SU-DHL-6 (cell line): ENCODE data around the gene CD70.
"Not testable (repeated sequence)": the region's sequence is repeated elsewhere in the genome, so short reads cannot be mapped to it uniquely, and the experiment has no call there.

Source experiments
- H2AFZ ChIP-seq: fragments of 200-600 bp; sonication (generic); 2 replicates; pipeline ENCODE4 v1.6.1; 2014; ENCODE audit warnings: low read depth, mild to moderate bottlenecking, moderate library complexity, mixed read lengths, antibody characterized with exemption, low read length; ENCODE audit not compliant: severe bottlenecking
- H3F3A ChIP-seq: fragments of 200-600 bp; shearing (Covaris generic); 2 replicates; pipeline ENCODE4 v1.6.0; 2016; ENCODE audit warnings: antibody characterized with exemption, mild to moderate bottlenecking; ENCODE audit not compliant: insufficient read depth
- H3K27ac ChIP-seq: fragments of 200-600 bp; sonication (generic); 2 replicates; pipeline ENCODE4 v1.5.1; 2016; ENCODE audit warnings: low read depth, mild to moderate bottlenecking, low read length, moderate library complexity, mixed read lengths
- H3K27me3 ChIP-seq: fragments of 200-600 bp; sonication (generic), shearing (Covaris generic); 2 replicates; pipeline ENCODE4 v1.6.0; 2014; ENCODE audit warnings: mild to moderate bottlenecking, low read length
- H3K36me3 ChIP-seq: fragments of 200-600 bp; sonication (generic); 2 replicates; pipeline ENCODE4 v1.6.1; 2014; ENCODE audit warnings: mild to moderate bottlenecking, low read length, mixed read lengths
- H3K4me2 ChIP-seq: fragments of 300-600, 200-600 bp; shearing (Covaris generic), sonication (generic); 2 replicates; pipeline ENCODE4 v1.6.0; 2014; ENCODE audit warnings: low read length, low read depth, mild to moderate bottlenecking; ENCODE audit not compliant: poor library complexity, severe bottlenecking
- H3K4me3 ChIP-seq: fragments of 200-600 bp; sonication (generic); 2 replicates; pipeline ENCODE4 v1.5.1; 2014; ENCODE audit warnings: antibody characterized with exemption, low read length, mild to moderate bottlenecking, mixed read lengths; ENCODE audit not compliant: insufficient read depth, poor library complexity, severe bottlenecking
- H3K79me2 ChIP-seq: fragments of 200-600 bp; sonication (generic); 2 replicates; pipeline ENCODE4 v1.6.1; 2014; ENCODE audit warnings: mild to moderate bottlenecking, low read length, moderate library complexity; ENCODE audit not compliant: insufficient read depth
- H3K9ac ChIP-seq: fragments of 200-600 bp; sonication (generic); 2 replicates; pipeline ENCODE4 v1.7.0; 2014; ENCODE audit warnings: mild to moderate bottlenecking, low read length
- H3K9me2 ChIP-seq: fragments of 200-600 bp; sonication (generic); replicated peaks from 2 replicates; pipeline ENCODE4 v1.6.1; 2014; ENCODE audit warnings: low read length; ENCODE audit not compliant: insufficient read depth
- H3K9me3 ChIP-seq: fragments of 200-600 bp; sonication (generic); 2 replicates; pipeline ENCODE4 v1.6.1; 2014; ENCODE audit warnings: low read length, mixed read lengths; ENCODE audit not compliant: insufficient read depth
- H4K20me1 ChIP-seq: fragments of 200-600 bp; sonication (generic); 2 replicates; pipeline ENCODE4 v1.6.1; 2014; ENCODE audit warnings: low read depth, mild to moderate bottlenecking, antibody characterized with exemption, low read length, moderate library complexity, mixed read lengths
- EZH2phosphoT487 ChIP-seq: fragments of 200-600 bp; sonication (generic), shearing (Covaris generic); conservative IDR thresholded peaks from 2 replicates; pipeline ENCODE4 v1.6.1; 2018; ENCODE audit warnings: mild to moderate bottlenecking, antibody characterized with exemption, low read length, moderate library complexity, mixed read lengths
- TF ChIP-seq, protein P1 (sequence below): fragments of 200-600 bp; sonication (generic); IDR thresholded peaks from one replicate; pipeline ENCODE4 v1.5.1; 2017; ENCODE audit warnings: antibody characterized with exemption, mild to moderate bottlenecking, low read length, moderate library complexity; ENCODE audit not compliant: insufficient read depth, poor library complexity, severe bottlenecking

CD70 gene

DNA sequence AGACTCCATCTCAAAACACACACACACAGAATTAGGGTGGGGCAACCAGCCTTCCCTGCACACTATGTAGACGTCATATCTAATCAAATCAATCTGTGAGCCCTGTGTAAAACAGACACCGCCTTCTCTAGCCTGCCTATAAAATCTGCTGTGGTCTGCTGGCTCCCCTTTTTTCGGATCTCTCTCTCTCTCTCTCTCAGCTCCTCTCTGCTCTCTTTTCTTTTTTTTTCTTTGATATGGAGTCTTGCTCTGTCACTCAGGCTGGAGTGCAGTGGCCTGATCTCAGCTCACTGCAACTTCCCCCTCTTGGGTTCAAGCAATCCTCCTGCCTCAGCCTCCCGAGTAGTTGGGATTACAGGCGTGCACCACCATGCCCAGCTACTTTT, 11.8 kb upstream of the CD70 start:
- no peak overlapping the region for H3K27ac ChIP-seq
- no peak overlapping the region for H3K9ac ChIP-seq
- H3K27me3 ChIP-seq: no peaks in the 10 kb centered on the region
- no peaks in the 10 kb centered on the region for H3K36me3 ChIP-seq
- H3K9me2 ChIP-seq: no peaks in the 10 kb centered on the region
- TF ChIP-seq EZH2phosphoT487: no peak
- TF ChIP-seq, protein P1, sequence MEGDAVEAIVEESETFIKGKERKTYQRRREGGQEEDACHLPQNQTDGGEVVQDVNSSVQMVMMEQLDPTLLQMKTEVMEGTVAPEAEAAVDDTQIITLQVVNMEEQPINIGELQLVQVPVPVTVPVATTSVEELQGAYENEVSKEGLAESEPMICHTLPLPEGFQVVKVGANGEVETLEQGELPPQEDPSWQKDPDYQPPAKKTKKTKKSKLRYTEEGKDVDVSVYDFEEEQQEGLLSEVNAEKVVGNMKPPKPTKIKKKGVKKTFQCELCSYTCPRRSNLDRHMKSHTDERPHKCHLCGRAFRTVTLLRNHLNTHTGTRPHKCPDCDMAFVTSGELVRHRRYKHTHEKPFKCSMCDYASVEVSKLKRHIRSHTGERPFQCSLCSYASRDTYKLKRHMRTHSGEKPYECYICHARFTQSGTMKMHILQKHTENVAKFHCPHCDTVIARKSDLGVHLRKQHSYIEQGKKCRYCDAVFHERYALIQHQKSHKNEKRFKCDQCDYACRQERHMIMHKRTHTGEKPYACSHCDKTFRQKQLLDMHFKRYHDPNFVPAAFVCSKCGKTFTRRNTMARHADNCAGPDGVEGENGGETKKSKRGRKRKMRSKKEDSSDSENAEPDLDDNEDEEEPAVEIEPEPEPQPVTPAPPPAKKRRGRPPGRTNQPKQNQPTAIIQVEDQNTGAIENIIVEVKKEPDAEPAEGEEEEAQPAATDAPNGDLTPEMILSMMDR: no peak
- no peak overlapping the region for H3K4me2 ChIP-seq
- no peaks in the 10 kb centered on the region for H3K9me3 ChIP-seq
- H3K79me2 ChIP-seq: no peaks in the 10 kb centered on the region
- H3F3A ChIP-seq: peaks cover 3% of the 10 kb centered on the region; the same call in 1 of the 2 replicates
- no peak overlapping the region for H2AFZ ChIP-seq
- no peak overlapping the region for H3K4me3 ChIP-seq
- no peaks in the 10 kb centered on the region for H4K20me1 ChIP-seq

DNA sequence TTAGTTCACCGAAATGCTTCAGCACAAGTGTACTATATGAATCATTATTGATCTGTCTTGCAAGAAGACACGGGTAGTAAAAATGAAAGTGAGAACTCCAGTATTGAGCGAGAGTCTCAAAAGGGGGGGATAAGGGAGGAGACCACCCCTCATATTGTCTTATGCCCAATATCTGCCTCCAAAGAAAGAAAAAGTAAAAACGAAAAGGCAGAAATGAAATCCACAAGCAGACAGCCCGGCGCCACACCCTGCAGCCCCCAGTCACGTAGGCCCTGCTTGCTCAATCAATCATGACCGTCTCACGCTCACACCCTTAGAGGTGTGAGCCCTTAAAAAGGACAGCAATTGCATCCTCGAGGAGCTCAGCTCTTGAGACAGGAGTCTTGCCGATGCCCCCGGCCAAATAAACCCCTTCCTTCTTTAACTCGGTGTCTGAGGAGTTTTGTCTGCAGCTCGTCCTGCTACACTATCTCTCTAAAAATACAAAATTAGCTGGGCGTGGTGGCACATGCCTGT, 10.6 kb upstream of the CD70 start:
- H3F3A ChIP-seq, H3K9me3 ChIP-seq, H3K79me2 ChIP-seq, H4K20me1 ChIP-seq, H3K9me2 ChIP-seq, H3K27me3 ChIP-seq, H3K36me3 ChIP-seq: not testable (repeated sequence)
- peak overlapping the region; percentile 62 for H2AFZ ChIP-seq
- H3K27ac ChIP-seq: 0 out of 2 replicates have a peak overlapping the region, but pooled peaks have one; percentile 16
- peak overlapping the region; percentile 71 for H3K4me2 ChIP-seq
- peak overlapping the region; percentile 44 for H3K4me3 ChIP-seq
- peak overlapping the region; percentile 33 for H3K9ac ChIP-seq

DNA sequence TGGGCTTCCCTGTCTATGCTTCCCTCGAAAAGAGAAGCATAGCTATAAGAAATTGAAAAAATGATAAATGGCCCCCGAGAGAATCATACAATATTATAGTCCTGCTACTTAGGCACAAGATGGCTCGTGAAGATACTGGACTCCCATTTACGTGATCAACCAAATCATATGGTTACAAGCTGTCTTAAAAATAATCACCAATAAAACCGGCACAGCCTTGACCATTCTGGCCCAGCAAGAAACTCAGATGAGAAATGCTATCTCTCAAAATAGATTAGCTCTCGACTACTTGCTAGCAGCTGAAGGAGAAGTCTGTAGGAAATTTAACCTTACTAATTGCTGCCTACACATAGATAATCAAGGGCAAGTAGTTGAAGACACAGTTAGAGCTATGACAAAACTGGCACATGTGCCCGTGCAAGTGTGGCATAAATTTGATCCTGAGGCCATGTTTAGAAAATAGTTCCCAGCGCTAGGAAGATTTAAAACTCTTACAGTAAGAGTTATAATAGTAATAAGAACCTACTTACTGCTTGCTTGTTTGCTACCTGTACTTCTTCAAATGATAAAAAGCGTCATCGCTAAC, 10.1 kb upstream of the CD70 start:
- H3K4me3 ChIP-seq: peak overlapping the region; percentile 44
- H3K27ac ChIP-seq: 0 out of 2 replicates have a peak overlapping the region, but pooled peaks have one; percentile 16

DNA sequence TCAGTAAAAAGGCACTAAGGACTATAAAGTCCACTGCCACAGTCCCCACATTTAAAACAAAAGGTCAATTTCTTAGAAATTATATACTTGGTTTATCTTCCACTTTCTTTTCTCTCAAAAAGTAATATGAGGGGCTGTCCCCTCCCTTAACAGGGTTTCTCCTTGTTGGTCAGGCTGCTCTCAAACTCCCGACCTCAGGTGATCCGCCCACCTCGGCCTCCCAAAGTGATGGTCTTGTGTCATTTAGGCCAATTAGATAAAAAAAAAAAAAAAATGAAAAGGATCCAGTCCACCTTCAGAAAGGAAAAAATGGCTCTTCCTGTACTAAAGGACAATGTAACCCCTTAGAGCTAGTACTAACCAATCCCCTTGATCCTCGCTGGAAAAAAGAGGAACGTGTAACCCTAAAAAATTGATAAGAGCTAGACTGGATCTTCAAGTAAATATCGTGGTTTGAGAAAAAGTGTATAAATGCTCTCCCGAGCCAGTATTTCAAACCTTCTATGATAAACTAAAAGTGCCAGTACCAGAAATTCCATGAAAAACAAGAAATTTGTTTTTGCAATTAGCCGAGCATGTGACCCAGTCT, 9.0 kb upstream of the CD70 start:
- H4K20me1 ChIP-seq: no peaks in the 10 kb centered on the region
- H3K36me3 ChIP-seq: no peaks in the 10 kb centered on the region
- H3K9me3 ChIP-seq: no peaks in the 10 kb centered on the region
- no peaks in the 10 kb centered on the region for H3K79me2 ChIP-seq
- H3F3A ChIP-seq: peaks cover 3% of the 10 kb centered on the region; the same call in 1 of the 2 replicates
- H3K4me2 ChIP-seq: no peak overlapping the region
- no peak overlapping the region for H3K27ac ChIP-seq
- no peak overlapping the region for H3K4me3 ChIP-seq
- H3K9ac ChIP-seq: no peak overlapping the region
- H2AFZ ChIP-seq: no peak overlapping the region
- TF ChIP-seq EZH2phosphoT487: no peak
- TF ChIP-seq, protein P1: no peak
- H3K27me3 ChIP-seq: no peaks in the 10 kb centered on the region
- no peaks in the 10 kb centered on the region for H3K9me2 ChIP-seq

More for the DNA sequence above, 10.1 kb upstream of the CD70 start:
- peak overlapping the region; percentile 71 for H3K4me2 ChIP-seq
- H3K27me3 ChIP-seq, H3K36me3 ChIP-seq, H4K20me1 ChIP-seq, H3K9me2 ChIP-seq, H3K9me3 ChIP-seq, H3K79me2 ChIP-seq, H3F3A ChIP-seq: not testable (repeated sequence)
- H3K9ac ChIP-seq: peak overlapping the region; percentile 33
- H2AFZ ChIP-seq: peak overlapping the region; percentile 62

DNA sequence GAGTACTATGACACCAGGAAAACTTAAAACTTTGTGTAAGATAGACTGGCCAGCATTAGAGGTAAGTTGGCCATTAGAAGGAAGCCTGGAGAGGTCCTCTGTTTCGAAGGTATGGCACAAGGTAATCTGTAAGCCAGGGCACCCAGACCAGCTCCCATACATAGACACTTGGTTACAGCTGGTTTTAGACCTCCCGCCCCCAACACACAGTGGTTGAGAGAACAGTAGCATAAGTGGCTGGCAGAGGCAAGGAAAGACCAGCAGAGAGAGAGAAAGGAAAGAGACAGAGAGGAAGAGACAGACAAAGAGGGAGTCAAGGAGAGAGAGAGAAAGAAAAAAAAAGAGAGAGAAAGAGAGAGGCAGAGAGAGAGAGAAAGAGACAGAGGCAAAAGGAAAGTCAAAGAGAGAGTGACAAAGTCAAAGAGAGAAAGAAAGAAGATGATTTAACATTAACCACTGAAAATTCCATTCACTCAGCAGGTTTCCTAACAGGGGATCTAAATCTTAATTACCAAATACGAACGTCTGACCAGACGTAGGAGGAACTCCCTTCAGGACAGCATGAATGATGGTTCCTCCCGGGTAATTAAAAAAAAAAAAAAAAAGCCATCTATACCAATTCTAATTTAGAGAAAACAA, 7.4 kb upstream of the CD70 start:
- H3K9ac ChIP-seq, H2AFZ ChIP-seq, H3K9me2 ChIP-seq, H3K79me2 ChIP-seq, H3K9me3 ChIP-seq, H3K27me3 ChIP-seq, H3K4me3 ChIP-seq, H3K27ac ChIP-seq, H3K36me3 ChIP-seq, H3K4me2 ChIP-seq, H3F3A ChIP-seq, H4K20me1 ChIP-seq: not testable (repeated sequence)

DNA sequence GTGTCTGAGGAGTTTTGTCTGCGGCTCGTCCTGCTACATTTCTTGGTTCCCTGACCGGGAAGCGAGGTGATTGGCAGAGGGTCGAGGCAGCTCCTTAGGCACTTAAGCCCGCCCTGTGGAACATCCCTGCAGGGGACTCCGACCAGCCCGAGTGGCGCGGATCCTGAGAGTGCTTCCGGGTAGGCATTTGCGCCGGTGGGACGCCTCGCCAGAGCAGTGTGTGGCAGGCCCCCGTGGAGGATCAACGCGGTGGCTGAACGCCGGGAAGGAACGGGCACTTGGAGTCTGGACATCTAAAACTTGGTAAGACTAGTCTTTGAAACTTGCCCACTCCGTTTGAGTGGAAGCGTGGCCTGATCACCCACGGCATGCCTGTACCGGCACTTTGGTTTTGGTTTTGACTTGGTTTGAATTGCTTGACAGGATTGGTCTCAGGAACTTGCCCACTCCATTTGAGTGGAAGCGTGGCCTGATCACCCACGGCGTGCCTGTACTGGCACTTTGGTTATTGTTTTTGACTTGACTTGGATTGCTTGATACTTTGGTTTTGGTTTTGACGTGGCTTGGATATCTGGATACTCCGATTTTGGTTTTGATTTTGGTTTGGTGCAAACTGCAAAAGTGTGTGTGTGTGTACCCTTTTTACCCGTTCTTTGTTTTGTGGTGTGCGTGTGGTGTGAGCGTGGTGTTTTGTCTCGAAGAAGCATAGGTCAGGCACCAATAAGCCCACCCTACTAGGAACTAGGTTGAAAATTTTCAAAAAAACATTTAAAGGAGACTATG, 6.7 kb upstream of the CD70 start:
- H3K4me3 ChIP-seq, H3K9me3 ChIP-seq, H3K27ac ChIP-seq, H3K9me2 ChIP-seq, H4K20me1 ChIP-seq, H3K36me3 ChIP-seq, H3K27me3 ChIP-seq, H3K4me2 ChIP-seq, H3K9ac ChIP-seq, H2AFZ ChIP-seq, H3F3A ChIP-seq, H3K79me2 ChIP-seq: not testable (repeated sequence)
